GM12872 (cell line): ENCODE measurements around the gene WNT10A.

Source experiments
- CTCF ChIP-seq: IDR thresholded peaks from 3 replicates; pipeline ENCODE4 v1.5.1; 2011; ENCODE audit warnings: low read depth, mild to moderate bottlenecking, low read length, moderate library complexity; ENCODE audit not compliant: insufficient read depth

WNT10A gene

GRCh38 chr2:218880859-218881594, 375 bp downstream of the WNT10A start:
- no peak for TF ChIP-seq CTCF

GRCh38 chr2:218881744-218882460, 1.2 kb downstream of the WNT10A start:
- no peak for TF ChIP-seq CTCF

- TF ChIP-seq CTCF = no peak
Observed at GRCh38 chr2:218882461-218882816, 1.8 kb downstream of the WNT10A start.

- TF ChIP-seq CTCF = no peak
Observed at GRCh38 chr2:218882866-218883366, 2.3 kb downstream of the WNT10A start.

- no peak for TF ChIP-seq CTCF
Observed at GRCh38 chr2:218883491-218884490, 3.1 kb downstream of the WNT10A start.

- TF ChIP-seq CTCF = no peak
Observed at GRCh38 chr2:218884519-218884918, 3.9 kb downstream of the WNT10A start.
